Measurements from ENCODE around the gene SRSF8. TPM values are rescaled to one million over a fixed set of nuclear protein-coding genes. Genes with fewer than 3 reads are reported as not detected.

The SRSF8 gene
- total RNA-seq, 2 donors from 2014 or later: 22.7 to 23.9 TPM

- no peak for ATAC-seq
- intact Hi-C loops (cut with DNase I): no loop called here
Measured at GRCh38 chr11:95057959-95058358, 8.8 kb upstream of the SRSF8 start.

GRCh38 chr11:95058621-95059020 is 8.1 kb upstream of the SRSF8 start:
- intact Hi-C loops (cut with DNase I): no loop called here
- no peaks in the 10 kb centered on the region for H3K9me3 ChIP-seq
- H3K27me3 ChIP-seq: no peaks in the 10 kb centered on the region
- DNase-seq: no peak
- WGBS, 2 donors: 65 to 81% methylated on average over 1 of the region's 1 CpG
- no peak for TF ChIP-seq POLR2A (IDR thresholded peaks at IDR 0.05)
- TF ChIP-seq CTCF (IDR thresholded peaks at IDR 0.05): no peak
- H3K4me1 ChIP-seq: no peaks in the 10 kb centered on the region
- no peak for ATAC-seq
- H3K4me3 ChIP-seq: no peak overlapping the region
- H3K27ac ChIP-seq: no peak overlapping the region
- no peaks in the 10 kb centered on the region for H3K36me3 ChIP-seq (replicated peaks in 1 of 2; ENCODE audit: insufficient read depth in 1 of 2, low read depth in 2 of 2)

More at GRCh38 chr11:95057959-95058358, 8.8 kb upstream of the SRSF8 start:
- Histone ChIP-seq H3K36me3 (replicated peaks in 1 of 2; ENCODE audit: insufficient read depth in 1 of 2, low read depth in 2 of 2) (no peaks in the 10 kb centered on the region), H3K27ac (no peak overlapping the region), H3K4me1 (no peaks in the 10 kb centered on the region), H3K4me3 (no peak overlapping the region), H3K27me3 (no peaks in the 10 kb centered on the region), H3K9me3 (no peaks in the 10 kb centered on the region)
- DNase-seq: no peak
- TF ChIP-seq POLR2A (IDR thresholded peaks at IDR 0.05) (no peak), CTCF (IDR thresholded peaks at IDR 0.05) (no peak)
- WGBS, 2 donors: 93 to 94% methylated on average over 8 of the region's 8 CpGs

GRCh38 chr11:95059046-95059445 is 7.7 kb upstream of the SRSF8 start:
- TF ChIP-seq POLR2A (IDR thresholded peaks at IDR 0.05) (no peak), CTCF (IDR thresholded peaks at IDR 0.05) (no peak)
- no peak overlapping the region for H3K4me3 ChIP-seq
- H3K27me3 ChIP-seq: no peaks in the 10 kb centered on the region
- DNase-seq: no peak
- no peaks in the 10 kb centered on the region for H3K9me3 ChIP-seq
- H3K36me3 ChIP-seq (replicated peaks in 1 of 2; ENCODE audit: insufficient read depth in 1 of 2, low read depth in 2 of 2): no peaks in the 10 kb centered on the region
- no peak overlapping the region for H3K27ac ChIP-seq
- intact Hi-C loops (cut with DNase I): no loop called here
- ATAC-seq: no peak
- 71 to 82% methylated on average over 6 of the region's 6 CpGs for WGBS, 2 donors
- H3K4me1 ChIP-seq: no peaks in the 10 kb centered on the region

- no peaks in the 10 kb centered on the region for H3K9me3 ChIP-seq
- WGBS, 2 donors: 95 to 100% methylated on average over 1 of the region's 1 CpG
- no peak for TF ChIP-seq CTCF (IDR thresholded peaks at IDR 0.05)
- no peak for TF ChIP-seq POLR2A (IDR thresholded peaks at IDR 0.05)
- peaks cover 12% of the 10 kb centered on the region for H3K4me1 ChIP-seq
- no peak for ATAC-seq
- no peak for DNase-seq
- no peak overlapping the region for H3K27ac ChIP-seq
- no peaks in the 10 kb centered on the region for H3K27me3 ChIP-seq
- H3K4me3 ChIP-seq: no peak overlapping the region
- no peaks in the 10 kb centered on the region for H3K36me3 ChIP-seq (replicated peaks in 1 of 2; ENCODE audit: insufficient read depth in 1 of 2, low read depth in 2 of 2)
- intact Hi-C loops (cut with DNase I): no loop called here
Measured at GRCh38 chr11:95065336-95065735, 1.4 kb upstream of the SRSF8 start.

GRCh38 chr11:95067039-95067840 is 521 bp downstream of the SRSF8 start:
- H3K36me3 ChIP-seq (replicated peaks in 1 of 2; ENCODE audit: insufficient read depth in 1 of 2, low read depth in 2 of 2): no peaks in the 10 kb centered on the region
- H3K27ac ChIP-seq: peak overlapping the region; percentile 95 to 99 (median 98)
- intact Hi-C loops (cut with DNase I): no loop called here
- no peaks in the 10 kb centered on the region for H3K9me3 ChIP-seq
- DNase-seq (peak; percentile 84 to 88 (median 86)), ATAC-seq (peak; percentile 83)
- no peaks in the 10 kb centered on the region for H3K27me3 ChIP-seq
- H3K4me1 ChIP-seq: peaks cover 17% of the 10 kb centered on the region
- TF ChIP-seq POLR2A (IDR thresholded peaks at IDR 0.05) (peak; percentile 80 to 89 (median 87)), CTCF (IDR thresholded peaks at IDR 0.05) (peak; percentile 27 to 82 (median 78))
- peak overlapping the region; percentile 69 to 70 for H3K4me3 ChIP-seq
- 0% methylated on average over 95 of the region's 98 CpGs; no CpG with 5 or more reads in 1 of the 2 donors for WGBS, 2 donors

Measured in body of pancreas (tissue), 4 donors.